Breast epithelium (tissue), 3 donors: Measurements from ENCODE around the gene KCNH2.

Source experiments
- POLR2A ChIP-seq: fragments of 450-650 bp; IDR thresholded peaks from one replicate; pipeline ENCODE4 v1.6.1; 2016; ENCODE audit warnings: antibody characterized with exemption, mild to moderate bottlenecking, moderate library complexity
- POLR2AphosphoS5 ChIP-seq, 3 donors: sonication (generic); formaldehyde crosslinking; IDR thresholded peaks; one replicate each; pipeline ENCODE4 v1.6.1; 2017; ENCODE audit warnings: antibody characterized with exemption in 3 of 3
- TF ChIP-seq, protein P1 (sequence below), 3 donors: fragments of 450-650 bp; IDR thresholded peaks; one replicate each; pipeline ENCODE4 v1.5.1; 2016 to 2017; ENCODE audit warnings: antibody characterized with exemption in 3 of 3, mild to moderate bottlenecking in 3 of 3, moderate library complexity in 3 of 3

DNA sequence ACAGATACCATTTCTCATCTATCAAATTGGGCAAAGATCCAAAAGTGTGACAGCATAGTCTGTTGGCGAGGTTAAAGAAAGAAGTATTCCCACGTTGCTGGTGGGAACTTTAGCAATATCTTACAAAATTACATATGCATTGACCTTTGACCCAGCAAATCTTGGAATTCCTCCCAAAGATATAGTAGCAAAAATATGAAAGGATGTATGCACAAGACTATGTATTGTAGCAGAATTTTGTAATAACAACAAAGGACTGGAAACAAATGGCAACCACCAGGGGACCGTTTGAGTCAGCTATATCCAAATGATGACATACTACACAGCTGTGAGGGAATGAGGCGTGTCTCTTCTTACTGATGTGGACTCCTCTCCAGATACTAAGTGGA is 50.2 kb downstream of the KCNH2 start:
- TF ChIP-seq, protein P1, sequence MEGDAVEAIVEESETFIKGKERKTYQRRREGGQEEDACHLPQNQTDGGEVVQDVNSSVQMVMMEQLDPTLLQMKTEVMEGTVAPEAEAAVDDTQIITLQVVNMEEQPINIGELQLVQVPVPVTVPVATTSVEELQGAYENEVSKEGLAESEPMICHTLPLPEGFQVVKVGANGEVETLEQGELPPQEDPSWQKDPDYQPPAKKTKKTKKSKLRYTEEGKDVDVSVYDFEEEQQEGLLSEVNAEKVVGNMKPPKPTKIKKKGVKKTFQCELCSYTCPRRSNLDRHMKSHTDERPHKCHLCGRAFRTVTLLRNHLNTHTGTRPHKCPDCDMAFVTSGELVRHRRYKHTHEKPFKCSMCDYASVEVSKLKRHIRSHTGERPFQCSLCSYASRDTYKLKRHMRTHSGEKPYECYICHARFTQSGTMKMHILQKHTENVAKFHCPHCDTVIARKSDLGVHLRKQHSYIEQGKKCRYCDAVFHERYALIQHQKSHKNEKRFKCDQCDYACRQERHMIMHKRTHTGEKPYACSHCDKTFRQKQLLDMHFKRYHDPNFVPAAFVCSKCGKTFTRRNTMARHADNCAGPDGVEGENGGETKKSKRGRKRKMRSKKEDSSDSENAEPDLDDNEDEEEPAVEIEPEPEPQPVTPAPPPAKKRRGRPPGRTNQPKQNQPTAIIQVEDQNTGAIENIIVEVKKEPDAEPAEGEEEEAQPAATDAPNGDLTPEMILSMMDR (IDR thresholded peaks at IDR 0.05), result no peak
- TF ChIP-seq POLR2A (no peak), POLR2AphosphoS5 (IDR thresholded peaks at IDR 0.05) (no peak)
